ENCODE results near the gene NLRC5.
A peak's percentile ranks its signal among the peaks of the same experiment; 100 is the strongest.

The NLRC5 gene

DNA sequence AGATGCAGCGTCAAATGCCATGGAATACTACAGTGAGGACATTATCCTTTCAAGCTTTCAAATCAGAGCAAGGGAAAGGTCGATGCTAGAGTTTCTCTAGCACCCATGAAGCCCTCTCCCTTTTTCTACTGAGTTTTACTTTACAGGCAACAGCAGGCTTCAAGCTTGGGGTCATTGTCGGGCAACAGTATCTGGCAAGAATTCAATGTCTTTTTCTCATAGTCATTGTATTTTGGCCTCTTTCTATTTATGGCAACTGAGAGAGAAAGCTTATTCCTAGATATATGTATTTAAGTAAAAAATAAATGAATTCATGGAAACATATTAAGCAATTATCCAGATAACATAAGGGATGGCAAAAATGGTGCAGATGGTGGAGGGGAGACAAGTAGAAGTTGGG, 28.0 kb upstream of the NLRC5 start:
- in situ Hi-C loops (cut with HindIII; ENCODE audit: low sequenced_read_pairs), result no loop called here
- DNase-seq (ENCODE audit: low read depth, low spot score), result no peak
- TF ChIP-seq, protein P1, sequence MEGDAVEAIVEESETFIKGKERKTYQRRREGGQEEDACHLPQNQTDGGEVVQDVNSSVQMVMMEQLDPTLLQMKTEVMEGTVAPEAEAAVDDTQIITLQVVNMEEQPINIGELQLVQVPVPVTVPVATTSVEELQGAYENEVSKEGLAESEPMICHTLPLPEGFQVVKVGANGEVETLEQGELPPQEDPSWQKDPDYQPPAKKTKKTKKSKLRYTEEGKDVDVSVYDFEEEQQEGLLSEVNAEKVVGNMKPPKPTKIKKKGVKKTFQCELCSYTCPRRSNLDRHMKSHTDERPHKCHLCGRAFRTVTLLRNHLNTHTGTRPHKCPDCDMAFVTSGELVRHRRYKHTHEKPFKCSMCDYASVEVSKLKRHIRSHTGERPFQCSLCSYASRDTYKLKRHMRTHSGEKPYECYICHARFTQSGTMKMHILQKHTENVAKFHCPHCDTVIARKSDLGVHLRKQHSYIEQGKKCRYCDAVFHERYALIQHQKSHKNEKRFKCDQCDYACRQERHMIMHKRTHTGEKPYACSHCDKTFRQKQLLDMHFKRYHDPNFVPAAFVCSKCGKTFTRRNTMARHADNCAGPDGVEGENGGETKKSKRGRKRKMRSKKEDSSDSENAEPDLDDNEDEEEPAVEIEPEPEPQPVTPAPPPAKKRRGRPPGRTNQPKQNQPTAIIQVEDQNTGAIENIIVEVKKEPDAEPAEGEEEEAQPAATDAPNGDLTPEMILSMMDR (IDR thresholded peaks at IDR 0.05; ENCODE audit: low read depth, low read length), result no peak
- H3K4me3 ChIP-seq (ENCODE audit: low read depth, low read length), result no peak overlapping the region

DNA sequence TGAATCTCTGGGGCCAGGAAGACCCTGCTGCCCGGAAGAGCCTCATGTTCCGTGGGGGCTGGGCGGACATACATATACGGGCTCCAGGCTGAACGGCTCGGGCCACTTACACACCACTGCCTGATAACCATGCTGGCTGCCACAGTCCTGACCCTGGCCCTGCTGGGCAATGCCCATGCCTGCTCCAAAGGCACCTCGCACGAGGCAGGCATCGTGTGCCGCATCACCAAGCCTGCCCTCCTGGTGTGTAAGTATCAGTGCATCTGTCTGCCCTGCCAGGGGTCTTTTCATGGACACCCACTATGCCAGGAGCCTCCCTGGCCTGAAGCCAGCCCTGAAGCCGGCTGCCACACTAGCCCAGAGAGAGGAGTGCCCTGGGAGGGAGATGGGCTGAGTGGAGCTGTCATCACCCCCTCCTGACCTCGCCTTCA, 27.5 kb upstream of the NLRC5 start, which contains the start of gene CETP:
CETP (plus strand) TSS at position 100 of the 431 bp plus-strand sequence; CDS start at position 130, 30 bp downstream.
- in situ Hi-C loops (cut with HindIII; ENCODE audit: low sequenced_read_pairs), result no loop called here
- TF ChIP-seq, protein P1 (IDR thresholded peaks at IDR 0.05; ENCODE audit: low read depth, low read length), result no peak
- DNase-seq (ENCODE audit: low read depth, low spot score), result no peak

DNA sequence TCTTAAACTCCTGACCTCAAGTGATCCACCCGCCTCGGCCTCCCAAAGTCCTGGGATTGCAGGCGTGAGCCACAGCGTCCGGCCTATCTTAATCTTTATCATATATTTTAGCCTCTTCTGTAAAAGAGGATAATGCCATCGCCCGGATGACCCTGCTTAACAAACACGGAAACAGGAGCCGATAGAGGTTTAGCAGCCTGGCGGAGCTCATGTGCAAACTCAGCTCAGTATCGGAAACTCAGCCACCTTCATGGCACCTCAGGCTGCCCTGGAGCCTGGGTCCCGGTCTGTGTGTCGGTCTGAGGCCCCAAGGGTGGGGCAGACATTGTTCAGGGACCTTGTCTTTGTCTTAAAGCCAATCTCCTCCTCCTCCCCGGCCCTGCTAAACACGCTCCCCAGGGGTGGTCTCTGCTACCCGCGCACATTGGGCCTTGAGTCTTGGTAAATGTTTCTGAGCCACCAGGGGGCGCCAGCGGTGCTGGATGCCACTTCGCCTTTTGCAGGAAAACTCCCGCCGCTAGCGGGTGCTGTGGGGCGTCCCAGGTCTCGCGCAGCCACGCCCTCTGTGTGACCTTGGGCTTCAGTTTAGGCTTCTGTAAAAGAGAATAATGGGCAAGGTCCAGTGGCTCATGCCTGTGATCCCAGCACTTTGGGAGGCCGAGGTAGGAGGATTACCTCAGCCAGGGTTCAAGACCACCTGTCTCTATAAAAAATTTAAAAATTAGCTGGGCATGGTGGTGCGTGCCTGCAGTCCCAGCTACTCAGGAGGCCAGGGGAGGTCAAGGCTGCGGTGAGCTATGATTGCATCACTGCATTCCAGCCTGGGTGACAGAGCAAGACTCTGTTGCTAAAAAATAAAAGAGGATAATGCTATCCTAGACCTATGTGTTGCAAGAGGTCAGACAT, 24.9 kb upstream of the NLRC5 start:
- in situ Hi-C loops (cut with HindIII; ENCODE audit: low sequenced_read_pairs), result no loop called here
- TF ChIP-seq, protein P1 (IDR thresholded peaks at IDR 0.05; ENCODE audit: low read depth, low read length), result peak; percentile 83
- peak; percentile 75 for DNase-seq (ENCODE audit: low read depth, low spot score)
- H3K4me3 ChIP-seq (ENCODE audit: low read depth, low read length), result no peak overlapping the region

More for the DNA sequence above, 27.5 kb upstream of the NLRC5 start, which contains the start of gene CETP:
- no peak within 1 kb of the TSS for H3K4me3 ChIP-seq (ENCODE audit: low read depth, low read length)

DNA sequence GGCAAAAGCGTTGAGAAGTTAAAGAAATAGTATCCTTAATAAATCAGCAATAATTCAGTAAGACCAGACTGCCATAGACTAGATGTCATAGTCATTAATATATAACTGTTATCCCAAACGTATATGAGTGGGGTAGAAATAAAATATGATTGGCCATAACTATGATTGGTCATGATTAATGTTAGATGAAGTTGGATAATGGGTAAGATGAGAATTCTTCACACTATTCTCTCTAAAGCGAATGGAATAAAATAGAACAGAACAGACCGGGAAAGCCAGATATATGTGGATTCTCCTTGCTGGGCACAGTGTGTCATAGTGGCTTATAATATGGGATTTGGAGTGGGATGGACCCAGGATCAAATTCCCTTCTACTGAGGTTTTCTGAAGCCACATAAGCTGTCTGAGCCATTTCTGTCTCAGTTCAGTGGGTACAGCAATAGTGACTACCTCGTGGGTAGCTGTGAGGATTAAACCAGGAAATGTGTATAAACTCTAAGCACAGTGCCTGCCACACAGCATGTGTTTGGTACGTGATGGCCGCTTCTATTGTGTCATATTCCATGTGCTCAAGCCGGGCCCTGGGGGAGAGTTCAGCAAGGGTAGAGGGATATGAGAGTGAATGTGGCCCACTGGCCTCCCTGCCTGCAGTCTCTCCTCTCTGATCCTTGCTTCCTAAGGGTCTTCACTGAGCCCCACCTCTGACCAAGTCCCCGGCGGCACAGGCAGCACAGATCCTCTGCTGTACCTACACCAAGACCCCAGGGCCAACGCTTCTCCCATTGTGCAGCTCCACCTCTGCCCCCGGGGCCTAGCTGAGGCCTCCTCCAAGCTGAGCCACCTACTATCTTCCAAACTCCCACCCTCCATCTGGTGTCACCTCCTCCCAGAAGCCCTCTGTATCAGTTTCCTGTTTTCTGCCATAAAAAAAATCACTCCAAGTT, 23.9 kb upstream of the NLRC5 start:
- TF ChIP-seq, protein P1 (IDR thresholded peaks at IDR 0.05; ENCODE audit: low read depth, low read length), result no peak
- DNase-seq (ENCODE audit: low read depth, low spot score), result no peak
- in situ Hi-C loops (cut with HindIII; ENCODE audit: low sequenced_read_pairs), result no loop called here
- no peak overlapping the region for H3K4me3 ChIP-seq (ENCODE audit: low read depth, low read length)

DNA sequence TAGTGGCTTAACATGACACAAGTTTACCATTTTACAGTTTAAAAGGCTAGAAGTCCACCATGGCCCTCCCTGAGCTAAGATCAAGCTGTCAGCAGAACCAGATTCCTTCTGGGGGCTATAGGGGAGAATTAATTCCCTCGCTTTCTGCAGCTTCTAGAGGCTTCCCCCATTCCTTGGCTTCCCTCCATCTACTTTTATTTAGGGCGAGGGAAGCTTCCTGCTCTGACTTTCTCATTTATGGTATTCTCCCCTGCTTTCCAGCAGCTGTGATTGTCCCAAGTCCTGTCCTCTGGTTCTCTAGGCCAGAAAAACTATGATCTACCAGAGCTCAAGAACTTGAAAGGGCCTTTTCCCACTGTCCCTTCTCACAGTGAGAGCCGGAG, 23.3 kb upstream of the NLRC5 start:
- no peak overlapping the region for H3K4me3 ChIP-seq (ENCODE audit: low read depth, low read length)
- in situ Hi-C loops (cut with HindIII; ENCODE audit: low sequenced_read_pairs), result no loop called here
- no peak for DNase-seq (ENCODE audit: low read depth, low spot score)
- TF ChIP-seq, protein P1 (IDR thresholded peaks at IDR 0.05; ENCODE audit: low read depth, low read length), result no peak

DNA sequence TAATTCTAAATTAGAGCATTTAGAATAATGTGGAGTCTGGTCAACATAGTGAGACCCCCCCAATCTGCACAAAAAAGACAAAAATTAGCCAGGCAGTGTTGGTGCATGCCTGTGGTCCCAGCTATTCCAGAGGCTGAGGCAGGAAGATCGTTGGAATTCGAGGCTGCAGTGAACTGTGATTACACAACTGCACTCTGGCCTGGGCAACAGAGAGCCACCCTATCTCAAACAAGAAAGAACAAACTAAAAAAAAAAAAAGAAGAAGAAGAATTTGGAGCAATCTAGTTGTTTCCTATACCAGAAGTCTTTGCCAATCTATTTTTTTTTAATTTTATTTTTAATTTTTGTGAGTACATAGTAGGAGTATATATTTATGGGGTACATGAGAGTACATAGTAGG, 21.6 kb upstream of the NLRC5 start:
- no peak overlapping the region for H3K4me3 ChIP-seq (ENCODE audit: low read depth, low read length)
- TF ChIP-seq, protein P1 (IDR thresholded peaks at IDR 0.05; ENCODE audit: low read depth, low read length), result no peak
- in situ Hi-C loops (cut with HindIII; ENCODE audit: low sequenced_read_pairs), result no loop called here
- DNase-seq (ENCODE audit: low read depth, low spot score), result no peak
